BJ (cell line): ENCODE measurements around the gene ANAPC2. TPM values are rescaled to one million over a fixed set of nuclear protein-coding genes. Genes with fewer than 3 reads are reported as not detected.

Experiments
- CTCF ChIA-PET: fragments of 350-600 bp; formaldehyde crosslinking; extraction: SDS; loops from one replicate; lab custom pipeline; 2021; ENCODE audit warnings: antibody characterized with exemption, inconsistent platforms; lab: Yijun Ruan, JAX
- POLR2A ChIA-PET: fragments of 300-600 bp; sonication (Branson Sonifier 250); formaldehyde crosslinking; extraction: SDS; loops from one replicate; lab custom pipeline; 2021; ENCODE audit warnings: antibody characterized with exemption; lab: Charles Lee
- DNase-seq: peaks from one replicate; pipeline ENCODE4 v3.0.0-alpha.2; 2011; ENCODE audit warnings: low read depth
- H3K27me3 ChIP-seq: 2 replicates; pipeline ENCODE4 v1.6.0; 2011; ENCODE audit warnings: low read length; ENCODE audit not compliant: control insufficient read depth, insufficient read depth
- H3K36me3 ChIP-seq: 2 replicates; pipeline ENCODE4 v1.5.1; 2011; ENCODE audit warnings: low read length; ENCODE audit not compliant: control insufficient read depth, insufficient read depth
- H3K4me3 ChIP-seq: 2 replicates; pipeline ENCODE4 v1.5.1; 2011; ENCODE audit warnings: low read depth, mild to moderate bottlenecking, control low read depth, low read length
- polyA plus RNA-seq: library from polyadenylated mRNA; depleted of rRNA; stranded (reverse); fragments of >200 nt; gene quantifications from 2 replicates; pipeline ENCODE4 v1.2.3, GENCODE V29; 2011
- TF ChIP-seq, protein P1 (sequence below): IDR thresholded peaks from 2 replicates; pipeline ENCODE4 v1.5.1; 2011; ENCODE audit warnings: low read depth, mild to moderate bottlenecking, control low read depth, inconsistent platforms, low read length, moderate library complexity; ENCODE audit not compliant: insufficient read depth

ANAPC2 gene
- polyA plus RNA-seq, 1 experiment = 25.5 TPM

GRCh38 chr9:137189297-137190295, 1.2 kb upstream of the ANAPC2 start:
- Histone ChIP-seq H3K4me3 (peak overlapping the region; percentile 98), H3K27me3 (no peaks in the 10 kb centered on the region), H3K36me3 (peaks cover 29% of the 10 kb centered on the region)
- DNase-seq = no peak
- ChIA-PET POLR2A (interaction anchor here (0.6 to 0.9 kb wide), 3 partner anchors 10 to 252 kb away, joined by 3 to 6 read pairs (median 3); no protein-coding TSS in a partner anchor), CTCF (interaction anchor here (0.6 to 1.5 kb wide), 6 partner anchors 10 to 47 kb away, joined by 3 to 8 read pairs (median 3); partner anchors contain the start of gene RNF224)
- TF ChIP-seq, protein P1, sequence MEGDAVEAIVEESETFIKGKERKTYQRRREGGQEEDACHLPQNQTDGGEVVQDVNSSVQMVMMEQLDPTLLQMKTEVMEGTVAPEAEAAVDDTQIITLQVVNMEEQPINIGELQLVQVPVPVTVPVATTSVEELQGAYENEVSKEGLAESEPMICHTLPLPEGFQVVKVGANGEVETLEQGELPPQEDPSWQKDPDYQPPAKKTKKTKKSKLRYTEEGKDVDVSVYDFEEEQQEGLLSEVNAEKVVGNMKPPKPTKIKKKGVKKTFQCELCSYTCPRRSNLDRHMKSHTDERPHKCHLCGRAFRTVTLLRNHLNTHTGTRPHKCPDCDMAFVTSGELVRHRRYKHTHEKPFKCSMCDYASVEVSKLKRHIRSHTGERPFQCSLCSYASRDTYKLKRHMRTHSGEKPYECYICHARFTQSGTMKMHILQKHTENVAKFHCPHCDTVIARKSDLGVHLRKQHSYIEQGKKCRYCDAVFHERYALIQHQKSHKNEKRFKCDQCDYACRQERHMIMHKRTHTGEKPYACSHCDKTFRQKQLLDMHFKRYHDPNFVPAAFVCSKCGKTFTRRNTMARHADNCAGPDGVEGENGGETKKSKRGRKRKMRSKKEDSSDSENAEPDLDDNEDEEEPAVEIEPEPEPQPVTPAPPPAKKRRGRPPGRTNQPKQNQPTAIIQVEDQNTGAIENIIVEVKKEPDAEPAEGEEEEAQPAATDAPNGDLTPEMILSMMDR = no peak

DNA sequence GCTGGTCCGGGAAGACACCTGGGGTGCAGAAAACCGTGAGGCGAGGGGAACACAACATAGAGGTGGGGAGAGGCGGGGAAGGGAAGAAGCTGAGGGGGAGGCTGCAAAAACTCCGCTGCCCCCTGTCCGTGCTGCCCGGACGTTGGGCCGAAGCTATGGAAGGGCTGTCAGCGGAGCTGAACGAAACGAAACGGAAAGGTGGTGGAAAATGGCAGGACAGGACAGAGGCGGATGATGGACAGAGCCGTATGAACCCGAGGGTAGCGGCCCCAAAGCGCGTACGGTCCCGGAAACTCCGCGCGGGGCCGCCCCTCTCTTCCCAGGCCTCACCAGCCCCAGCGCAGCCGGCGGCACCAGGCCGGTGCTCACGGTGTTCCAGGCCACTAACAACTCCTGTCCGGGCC, 272 bp downstream of the ANAPC2 start:
- CTCF ChIA-PET = interaction anchor here (0.6 to 1.4 kb wide), 4 partner anchors 11 to 406 kb away, joined by 3 to 5 read pairs (median 3); partner anchors contain the start of gene TMEM210
- Histone ChIP-seq H3K4me3 (peak overlapping the region; percentile 98), H3K36me3 (peaks cover 37% of the 10 kb centered on the region), H3K27me3 (no peaks in the 10 kb centered on the region)
- TF ChIP-seq, protein P1 = no peak
- no peak for DNase-seq
- POLR2A ChIA-PET = no interaction called here

DNA sequence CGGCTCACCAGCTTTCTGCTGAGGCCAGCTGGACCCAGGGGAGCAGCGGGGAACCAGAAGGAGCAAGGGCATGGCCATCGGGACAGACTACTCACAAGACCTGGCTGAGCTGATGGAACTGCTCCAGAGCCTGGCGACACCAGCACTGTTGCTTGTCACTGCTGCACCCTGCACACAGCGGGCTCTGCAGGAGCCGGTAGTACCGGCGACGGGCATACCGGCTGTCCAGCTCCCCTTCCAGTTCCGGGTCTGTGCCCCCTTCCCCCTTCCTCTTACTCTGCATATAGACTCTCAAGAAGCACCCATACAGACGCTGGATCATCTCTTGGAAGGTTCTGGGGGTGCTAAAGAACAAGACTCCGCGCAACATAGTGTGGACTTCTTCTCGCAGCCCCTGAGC, 974 bp downstream of the ANAPC2 start:
- POLR2A ChIA-PET = no interaction called here
- H3K27me3 ChIP-seq = no peaks in the 10 kb centered on the region

DNA sequence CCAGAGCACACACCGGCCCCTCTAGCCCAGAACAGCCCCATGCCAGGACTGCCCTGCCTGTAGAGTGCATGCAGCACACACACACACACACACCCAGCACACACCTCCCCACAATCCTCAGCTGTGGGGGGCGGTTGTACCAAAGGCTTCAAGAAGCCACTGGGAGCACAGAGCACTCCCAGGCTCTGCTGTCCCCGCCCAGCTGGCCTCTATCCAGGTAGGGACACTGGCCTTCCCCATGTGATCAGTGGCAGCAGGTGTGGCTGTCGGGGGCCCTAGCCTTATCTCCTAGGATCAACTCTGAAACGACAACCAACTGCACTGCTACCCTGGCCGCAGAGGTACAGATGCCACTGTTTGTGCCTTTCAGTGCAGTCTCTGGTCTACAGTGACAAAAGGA, 2.0 kb downstream of the ANAPC2 start:
- no peak for DNase-seq
- POLR2A ChIA-PET = no interaction called here

More for the DNA sequence above, 974 bp downstream of the ANAPC2 start:
- Histone ChIP-seq H3K36me3 (peaks cover 43% of the 10 kb centered on the region), H3K4me3 (peak overlapping the region; percentile 98)
- CTCF ChIA-PET = interaction anchor here (0.8 to 1.4 kb wide), 4 partner anchors 10 to 359 kb away, joined by 3 to 5 read pairs (median 4); partner anchors contain the start of gene TMEM210
- TF ChIP-seq, protein P1 = no peak
- DNase-seq = no peak

More for the DNA sequence above, 2.0 kb downstream of the ANAPC2 start:
- CTCF ChIA-PET = no interaction called here
- Histone ChIP-seq H3K4me3 (no peak overlapping the region), H3K27me3 (no peaks in the 10 kb centered on the region), H3K36me3 (peaks cover 42% of the 10 kb centered on the region)
- TF ChIP-seq, protein P1 = no peak
